Bronchial epithelial cell (primary cell): ENCODE measurements around the gene RPL23. TPM values are rescaled to one million over a fixed set of nuclear protein-coding genes. Genes with fewer than 3 reads are reported as not detected.

Experiments
- DNase-seq: peaks from one replicate; pipeline ENCODE4 v3.0.0-alpha.2; 2010; ENCODE audit warnings: low read depth
- FAIRE-seq: peaks from 2 replicates; lab custom pipeline; 2011; peaks lifted over from hg19 to GRCh38; lab: Jason Lieb, UNC
- H3K27me3 ChIP-seq: 2 replicates; pipeline ENCODE4 v1.5.1; 2011; ENCODE audit warnings: low read length; ENCODE audit not compliant: control insufficient read depth, insufficient read depth
- H3K36me3 ChIP-seq: 2 replicates; pipeline ENCODE4 v1.5.1; 2011; ENCODE audit warnings: low read length; ENCODE audit not compliant: control insufficient read depth, insufficient read depth
- H3K4me3 ChIP-seq: 2 replicates; pipeline ENCODE4 v1.5.1; 2011; ENCODE audit warnings: mild to moderate bottlenecking, low read depth, low read length, control low read depth
- CTCF ChIP-seq: IDR thresholded peaks from 2 replicates; pipeline ENCODE4 v1.5.1; 2011; ENCODE audit warnings: mild to moderate bottlenecking, moderate library complexity, low read length, control low read depth, inconsistent platforms; ENCODE audit not compliant: insufficient read depth, severe bottlenecking
- total RNA-seq: library from RNA; depleted of rRNA; stranded (reverse); fragments of >200 nt; gene quantifications from 2 replicates; pipeline ENCODE4 v1.2.1, GENCODE V29; 2014

Gene RPL23
- total RNA-seq, 1 donor from 2014 or later: 3,303 TPM

- peaks cover 35% of the 10 kb centered on the region for H3K36me3 ChIP-seq
- TF ChIP-seq CTCF: no peak
- DNase-seq (no peak), FAIRE-seq (peak; percentile 52)
- H3K4me3 ChIP-seq: no peak overlapping the region
- H3K27me3 ChIP-seq: no peaks in the 10 kb centered on the region
Observed at GRCh38 chr17:38888842-38889241, 35.3 kb upstream of the RPL23 start.

GRCh38 chr17:38886643-38887010, 33.1 kb upstream of the RPL23 start:
- FAIRE-seq (no peak), DNase-seq (no peak)
- peaks cover 29% of the 10 kb centered on the region for H3K36me3 ChIP-seq
- no peaks in the 10 kb centered on the region for H3K27me3 ChIP-seq
- no peak for TF ChIP-seq CTCF
- H3K4me3 ChIP-seq: no peak overlapping the region

- DNase-seq (no peak), FAIRE-seq (no peak)
- no peak overlapping the region for H3K4me3 ChIP-seq
- H3K27me3 ChIP-seq: no peaks in the 10 kb centered on the region
- peaks cover 27% of the 10 kb centered on the region for H3K36me3 ChIP-seq
- TF ChIP-seq CTCF: no peak
Observed at GRCh38 chr17:38885728-38886642, 32.5 kb upstream of the RPL23 start.

GRCh38 chr17:38885044-38885727, 31.7 kb upstream of the RPL23 start:
- no peaks in the 10 kb centered on the region for H3K27me3 ChIP-seq
- H3K36me3 ChIP-seq: peaks cover 22% of the 10 kb centered on the region
- TF ChIP-seq CTCF: no peak
- DNase-seq (no peak), FAIRE-seq (no peak)
- no peak overlapping the region for H3K4me3 ChIP-seq

- Histone ChIP-seq H3K27me3 (no peaks in the 10 kb centered on the region), H3K4me3 (no peak overlapping the region), H3K36me3 (peaks cover 18% of the 10 kb centered on the region)
- DNase-seq: no peak
- peak; percentile 3 for TF ChIP-seq CTCF
- FAIRE-seq: no peak
Observed at GRCh38 chr17:38883592-38884526, 30.3 kb upstream of the RPL23 start.
